GM12891 (cell line): ENCODE data around the gene IGF1.

Experiments
- PAX5 ChIP-seq: IDR thresholded peaks from 2 replicates; pipeline ENCODE4 v1.6.1; 2011; ENCODE audit warnings: low read length, moderate library complexity, mild to moderate bottlenecking; ENCODE audit not compliant: insufficient read depth, severe bottlenecking
- POLR2A ChIP-seq: IDR thresholded peaks from 2 replicates; pipeline ENCODE4 v1.6.1; 2011; ENCODE audit warnings: low read depth, low read length, control low read depth
- POLR2AphosphoS5 ChIP-seq: IDR thresholded peaks from 2 replicates; pipeline ENCODE4 v1.6.1; 2011; ENCODE audit warnings: low read depth, low read length, control low read depth
- SPI1 ChIP-seq: IDR thresholded peaks from 2 replicates; pipeline ENCODE4 v1.6.1; 2011; ENCODE audit warnings: low read depth, low read length, control low read depth
- TAF1 ChIP-seq: IDR thresholded peaks from 2 replicates; pipeline ENCODE4 v1.6.1; 2011; ENCODE audit warnings: low read depth, low read length, control low read depth

- TF ChIP-seq TAF1 (no peak), POLR2AphosphoS5 (no peak), PAX5 (no peak), POLR2A (no peak), SPI1 (no peak)
Measured at GRCh38 chr12:102438047-102438826, 42.1 kb downstream of the IGF1 start.
